ENCODE measurements around the gene B3GAT1.

GRCh38 chr11:134441281-134441680 is 29.2 kb upstream of the B3GAT1 start:
- TF ChIP-seq CTCF (IDR thresholded peaks at IDR 0.05) = no peak
- no peak for TF ChIP-seq POLR2A (IDR thresholded peaks at IDR 0.05)

Data from adrenal gland (tissue), 5 donors.